HG03280 (cell line): ENCODE data around the gene MRTFA.
"Not testable (repeated sequence)": the region's sequence is repeated elsewhere in the genome, so short reads cannot be mapped to it uniquely, and the experiment has no call there.

Experiments used
- ATAC-seq: cut with Tn5 transposase; IDR thresholded peaks from one replicate; pipeline ENCODE4 v1.9.1; 2021; ENCODE audit warnings: mild to moderate bottlenecking, moderate library complexity; ENCODE audit not compliant: unreplicated experiment

Gene MRTFA

GRCh38 chr22:40598712-40599111 lies 37.8 kb downstream of the MRTFA start:
- not testable (repeated sequence) for ATAC-seq

DNA sequence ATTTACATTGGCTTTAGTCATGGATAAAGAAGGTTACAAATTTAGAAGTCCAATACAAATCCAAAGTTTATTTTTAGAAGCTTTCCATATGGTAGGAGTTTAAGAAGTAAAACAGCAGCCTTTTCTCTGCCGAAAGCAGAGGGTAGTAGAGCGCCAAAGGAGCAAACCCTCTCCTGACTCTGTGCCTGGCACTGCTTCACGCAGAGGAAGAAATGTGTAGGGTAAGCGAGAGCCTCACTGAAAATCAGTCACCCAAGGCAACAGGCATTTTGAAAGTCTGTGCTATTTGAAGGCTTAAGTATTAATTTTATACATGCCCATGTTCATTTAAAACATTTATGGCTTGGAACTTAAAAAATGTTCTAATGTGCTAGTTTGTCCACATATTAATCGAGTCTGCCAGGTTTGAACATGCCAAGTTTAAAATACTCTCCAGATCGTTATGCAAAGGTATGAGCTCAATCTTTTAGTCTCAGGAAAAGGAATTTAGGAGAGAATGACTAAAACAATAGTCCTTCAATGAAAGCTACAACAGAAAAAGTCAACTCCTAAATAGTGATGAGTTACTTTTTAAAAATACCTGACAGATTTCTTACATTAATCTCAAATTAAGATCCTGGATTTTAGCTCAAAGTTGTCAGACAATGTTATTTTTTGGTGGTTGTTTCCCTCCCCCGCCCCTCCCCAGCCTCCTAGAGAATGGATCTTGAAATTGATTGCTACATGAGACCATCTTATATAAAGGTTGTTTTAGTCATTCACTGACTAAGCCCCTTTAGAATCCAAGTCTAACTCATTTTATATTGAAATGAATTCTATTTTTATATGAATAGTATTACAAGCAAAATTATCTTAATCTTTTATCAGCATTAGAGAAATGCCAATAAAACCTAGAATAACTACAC lies 38.7 kb downstream of the MRTFA start:
- no peak for ATAC-seq

GRCh38 chr22:40595497-40596234 lies 40.9 kb downstream of the MRTFA start:
- ATAC-seq = no peak

GRCh38 chr22:40594924-40595323 lies 41.6 kb downstream of the MRTFA start:
- ATAC-seq = no peak

DNA sequence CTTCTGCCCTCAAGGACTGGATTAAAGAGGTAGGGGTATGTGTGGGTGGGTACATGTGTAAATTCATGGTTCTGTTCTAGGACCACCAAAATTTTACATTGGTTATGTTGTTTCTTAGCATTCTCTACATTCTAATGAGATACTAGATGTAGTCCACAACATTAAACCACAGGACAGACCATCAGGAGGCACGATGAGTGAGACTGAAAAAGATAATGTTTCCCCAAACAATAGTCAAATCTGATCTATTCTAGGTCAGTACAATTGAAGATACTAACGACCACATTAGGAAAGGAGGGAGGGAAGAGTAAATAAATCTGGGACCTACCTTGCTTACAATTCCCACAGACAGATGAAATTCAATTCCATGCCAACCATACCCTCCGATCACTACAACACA lies 42.2 kb downstream of the MRTFA start:
- no peak for ATAC-seq

- no peak for ATAC-seq
Measured at GRCh38 chr22:40593460-40594273, 42.9 kb downstream of the MRTFA start.

DNA sequence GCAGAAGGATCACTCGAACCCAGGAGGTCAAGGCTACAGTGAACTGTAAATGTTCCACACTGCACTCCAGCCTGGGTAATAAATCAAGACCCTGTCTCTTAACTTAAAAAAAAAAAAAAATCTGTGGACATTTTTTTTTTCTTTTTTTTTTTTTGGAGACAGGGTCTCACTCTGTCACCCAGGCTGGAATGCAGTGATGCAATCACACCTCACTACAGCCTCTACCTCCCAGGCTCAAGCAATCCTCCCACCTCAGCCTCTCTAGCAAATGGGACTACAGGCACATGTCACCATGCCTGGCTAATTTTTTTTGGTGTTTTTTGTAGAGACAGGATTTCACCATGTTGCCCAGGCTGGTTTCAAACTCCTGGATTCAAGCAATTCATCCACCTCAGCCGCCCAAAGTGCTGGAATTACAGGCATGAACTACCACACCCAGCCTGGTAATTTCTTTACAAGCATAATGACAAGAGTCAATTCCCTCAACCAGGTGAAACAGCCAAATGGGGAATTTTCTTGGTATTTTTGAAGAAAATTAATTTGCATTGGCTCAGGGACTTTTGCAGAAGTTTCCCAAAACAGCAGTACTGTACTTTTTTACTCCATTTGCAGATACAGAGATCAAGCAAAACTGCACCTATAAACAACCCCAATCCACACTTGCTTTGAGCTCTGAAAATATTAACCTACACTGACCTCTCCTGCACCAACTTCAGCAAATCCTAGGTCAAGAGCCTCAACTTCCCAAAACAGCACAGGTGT lies 44.0 kb downstream of the MRTFA start:
- no peak for ATAC-seq

DNA sequence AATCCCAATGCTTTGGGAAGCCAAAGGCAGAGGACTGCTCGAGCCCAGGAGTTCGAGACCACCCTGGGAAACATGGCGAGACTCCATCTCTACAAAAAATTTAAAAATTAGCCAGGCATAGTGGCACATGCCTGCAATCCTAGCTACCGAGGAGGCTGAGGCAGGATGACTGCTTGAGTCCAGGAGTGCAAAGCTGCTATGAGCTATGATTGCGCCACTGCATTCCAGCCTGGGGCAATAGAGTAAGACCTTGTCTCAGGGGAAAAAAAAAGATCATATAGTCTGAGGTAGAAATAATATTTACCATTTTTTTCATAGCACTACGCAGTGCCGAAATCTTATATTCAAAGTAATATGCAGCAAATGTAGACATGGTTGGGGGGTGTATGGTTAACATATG lies 47.8 kb downstream of the MRTFA start:
- no peak for ATAC-seq

DNA sequence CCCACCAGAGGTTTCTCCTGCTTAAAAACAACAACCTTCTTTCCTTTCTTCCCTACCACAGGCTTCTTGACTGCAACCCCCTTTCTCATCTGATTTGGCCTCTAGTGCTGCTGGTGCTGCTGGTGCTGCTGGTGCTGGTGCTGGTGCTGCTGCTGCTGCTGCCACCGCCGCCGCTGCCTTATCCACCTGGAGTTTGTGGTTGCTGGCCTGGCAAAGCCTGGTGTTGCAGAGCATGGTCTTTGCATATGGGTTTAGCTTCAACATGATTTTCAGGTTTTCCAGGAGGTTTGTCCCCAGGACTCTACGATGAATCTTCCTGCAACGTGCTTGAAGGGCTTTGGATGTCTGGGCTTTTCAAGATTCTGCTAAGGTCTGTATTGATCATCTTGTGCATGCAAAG lies 49.7 kb downstream of the MRTFA start:
- ATAC-seq = no peak

GRCh38 chr22:40585310-40585751 lies 51.2 kb downstream of the MRTFA start:
- ATAC-seq = no peak

GRCh38 chr22:40584766-40585165 lies 51.8 kb downstream of the MRTFA start:
- not testable (repeated sequence) for ATAC-seq

DNA sequence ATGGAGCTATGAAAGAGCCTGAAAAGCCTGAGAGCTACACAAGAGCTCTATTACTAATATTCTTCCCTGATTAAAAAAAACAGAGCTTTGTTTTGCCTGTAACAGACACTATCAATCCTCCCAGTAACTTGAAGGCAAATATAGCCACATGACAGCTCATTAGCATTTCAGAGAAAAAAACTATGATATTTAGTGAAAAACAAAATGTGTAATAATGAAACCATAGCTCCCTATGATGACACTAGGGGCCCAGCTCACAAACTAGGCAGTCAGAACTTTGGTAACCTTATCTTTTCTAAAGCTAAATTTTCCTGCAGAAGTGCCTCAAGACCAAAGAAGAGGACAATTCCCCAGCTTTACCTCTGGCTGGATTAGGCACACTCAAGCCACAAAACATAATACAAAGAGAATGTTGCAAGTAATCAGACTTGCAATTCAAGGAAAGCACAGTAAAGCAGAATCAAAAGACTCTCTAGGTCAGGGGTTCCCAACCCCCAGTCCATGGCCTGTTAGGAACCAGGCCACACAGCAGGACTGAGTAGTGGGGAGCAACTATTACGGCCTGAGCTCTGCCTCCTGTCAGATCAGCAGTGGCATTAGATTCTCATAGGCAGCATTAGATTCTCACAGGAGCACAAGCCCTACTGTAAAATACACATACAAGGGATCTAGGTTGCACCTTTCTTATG lies 53.3 kb downstream of the MRTFA start:
- ATAC-seq = peak; percentile 54

- ATAC-seq = no peak
Measured at GRCh38 chr22:40582063-40582462, 54.5 kb downstream of the MRTFA start.

GRCh38 chr22:40580631-40581030 lies 55.9 kb downstream of the MRTFA start:
- no peak for ATAC-seq

DNA sequence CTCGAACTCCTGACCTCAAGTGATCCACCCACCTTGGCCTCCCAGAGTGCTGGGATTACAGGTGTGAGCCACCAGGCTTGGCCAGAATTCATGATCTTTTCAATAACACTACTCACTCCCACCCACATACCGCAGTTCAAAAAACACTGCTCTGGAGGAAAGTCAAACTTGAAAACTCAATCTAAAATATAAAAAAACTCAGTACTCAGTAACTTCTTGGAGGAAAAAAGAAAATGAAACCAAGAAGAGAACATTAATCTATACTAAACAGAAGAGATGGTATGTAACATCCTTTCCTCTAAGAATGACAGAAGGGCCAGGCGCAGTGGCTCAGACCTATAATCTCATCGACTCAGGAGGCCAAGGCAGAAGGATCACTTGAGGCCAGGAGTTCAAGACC lies 58.3 kb downstream of the MRTFA start:
- no peak for ATAC-seq

- ATAC-seq = no peak
Measured at GRCh38 chr22:40572976-40573375, 63.5 kb downstream of the MRTFA start.

GRCh38 chr22:40571887-40572286 lies 64.6 kb downstream of the MRTFA start:
- ATAC-seq = no peak

GRCh38 chr22:40567626-40568328 lies 68.7 kb downstream of the MRTFA start:
- ATAC-seq = no peak

- ATAC-seq = no peak
Measured at GRCh38 chr22:40567106-40567505, 69.4 kb downstream of the MRTFA start.
